Left renal cortex interstitium (tissue), 4 donors: ENCODE measurements around the gene TSPAN14. TPM values are rescaled to one million over a fixed set of nuclear protein-coding genes. Genes with fewer than 3 reads are reported as not detected.
"Not testable (repeated sequence)": the region's sequence is repeated elsewhere in the genome, so short reads cannot be mapped to it uniquely, and the experiment has no call there.

Experiments used
- DNase-seq, 4 donors: peaks; one replicate each; pipeline ENCODE4 v3.0.0-alpha.2; 2013; ENCODE audit warnings: low read depth in 4 of 4, low spot score in 2 of 4, missing footprints in 1 of 4
- polyA plus RNA-seq, 4 donors: library from polyadenylated mRNA; unstranded; fragments of 120-200 nt; gene quantifications; one replicate each; pipeline ENCODE4 v1.2.1, GENCODE V29; 2013; ENCODE audit not compliant: insufficient read length in 4 of 4

Gene TSPAN14
- polyA plus RNA-seq, 4 donors = 78.7 to 98.0 (median 91.3) TPM

DNA sequence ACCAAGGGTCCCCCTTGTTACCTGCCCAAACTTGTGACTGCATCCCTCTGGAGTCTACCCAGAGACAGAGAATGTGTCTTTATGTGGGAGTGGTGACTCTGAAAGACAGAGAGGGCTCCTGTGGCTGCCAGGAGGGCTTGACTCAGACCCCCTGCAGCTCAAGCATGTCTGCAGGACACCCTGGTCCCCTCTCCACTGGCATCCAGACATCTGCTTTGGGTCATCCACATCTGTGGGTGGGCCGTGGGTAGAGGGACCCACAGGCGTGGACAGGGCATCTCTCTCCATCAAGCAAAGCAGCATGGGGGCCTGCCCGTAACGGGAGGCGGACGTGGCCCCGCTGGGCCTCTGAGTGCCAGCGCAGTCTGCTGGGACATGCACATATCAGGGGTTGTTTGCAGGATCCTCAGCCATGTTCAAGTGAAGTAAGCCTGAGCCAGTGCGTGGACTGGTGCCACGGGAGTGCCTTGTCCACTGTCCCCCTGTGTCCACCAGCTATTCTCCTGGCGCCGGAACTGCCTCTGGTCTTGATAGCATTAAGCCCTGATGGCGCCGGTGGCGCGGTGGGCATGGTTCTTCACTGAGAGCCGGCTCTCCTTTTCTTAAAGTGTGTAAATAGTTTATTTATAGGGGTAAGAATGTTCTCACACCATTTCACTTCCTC lies 64.2 kb downstream of the TSPAN14 start:
- DNase-seq = no peak

DNA sequence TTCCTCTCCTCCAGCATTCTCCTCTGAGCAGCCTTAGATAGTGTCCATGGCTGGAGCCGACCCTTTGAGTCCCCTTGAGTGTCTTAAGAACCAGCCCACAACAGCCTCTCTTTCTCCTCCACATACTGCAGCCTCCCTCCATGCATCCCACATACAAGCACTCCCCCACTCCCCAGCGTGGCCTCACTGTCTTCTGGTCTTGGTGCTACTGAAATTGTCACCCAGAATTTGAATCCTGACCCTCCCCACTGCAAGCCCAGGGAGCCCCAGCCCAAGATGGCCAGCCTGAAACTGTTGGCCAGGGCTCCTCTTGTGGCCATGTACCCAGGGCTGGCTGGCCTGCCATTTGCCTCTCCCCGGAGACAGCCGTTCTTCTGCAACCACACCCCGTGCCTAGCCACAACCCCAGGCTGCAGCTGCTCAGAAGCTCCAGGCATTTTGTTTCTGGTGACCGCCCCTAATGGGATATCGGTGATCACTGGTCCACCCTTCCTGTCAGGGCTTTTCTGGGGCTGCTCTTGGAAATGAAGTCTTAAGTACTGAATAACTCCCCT lies 64.8 kb downstream of the TSPAN14 start:
- no peak for DNase-seq

- DNase-seq = no peak
Measured at GRCh38 chr10:80519936-80520650, 66.0 kb downstream of the TSPAN14 start.

GRCh38 chr10:80520661-80521470 lies 66.8 kb downstream of the TSPAN14 start:
- DNase-seq = no peak

- DNase-seq = no peak
Measured at GRCh38 chr10:80522756-80523363, 68.8 kb downstream of the TSPAN14 start.

- DNase-seq = no peak
Measured at GRCh38 chr10:80523773-80524172, 69.7 kb downstream of the TSPAN14 start.

DNA sequence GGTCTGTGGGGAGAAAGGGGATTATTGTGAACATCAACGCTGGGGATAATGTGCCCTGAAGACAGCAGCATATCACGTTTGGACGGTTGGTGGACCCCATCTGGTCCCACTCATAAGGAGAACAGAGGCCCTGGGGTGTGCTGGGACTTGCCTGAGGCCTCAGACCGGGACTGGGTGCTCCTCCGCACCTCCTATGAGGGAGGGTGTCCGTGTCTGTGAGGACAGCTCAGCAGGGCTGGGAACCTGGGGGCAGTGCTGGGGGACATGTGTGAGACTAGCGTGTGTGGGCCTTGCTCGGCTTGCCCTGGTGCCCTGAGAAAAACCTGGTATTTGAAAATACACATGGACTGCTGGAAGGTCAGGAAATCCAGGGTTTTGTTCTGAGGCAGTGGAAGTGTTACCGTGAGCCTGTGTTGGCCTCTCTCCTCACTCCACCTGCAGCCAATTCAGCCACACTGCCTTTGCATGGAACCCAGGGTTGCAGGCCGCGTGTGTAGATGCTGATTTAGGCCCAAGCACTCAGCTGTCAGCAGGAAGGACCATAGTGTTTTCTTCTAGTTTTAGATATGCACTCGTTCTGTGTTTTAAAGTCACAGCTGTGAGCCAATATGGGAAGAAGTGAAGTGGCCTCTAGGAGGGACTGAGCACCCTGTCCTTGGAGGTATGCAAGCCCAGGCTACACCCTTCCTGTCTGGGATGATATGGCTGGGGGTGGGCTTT lies 70.2 kb downstream of the TSPAN14 start:
- DNase-seq = no peak

DNA sequence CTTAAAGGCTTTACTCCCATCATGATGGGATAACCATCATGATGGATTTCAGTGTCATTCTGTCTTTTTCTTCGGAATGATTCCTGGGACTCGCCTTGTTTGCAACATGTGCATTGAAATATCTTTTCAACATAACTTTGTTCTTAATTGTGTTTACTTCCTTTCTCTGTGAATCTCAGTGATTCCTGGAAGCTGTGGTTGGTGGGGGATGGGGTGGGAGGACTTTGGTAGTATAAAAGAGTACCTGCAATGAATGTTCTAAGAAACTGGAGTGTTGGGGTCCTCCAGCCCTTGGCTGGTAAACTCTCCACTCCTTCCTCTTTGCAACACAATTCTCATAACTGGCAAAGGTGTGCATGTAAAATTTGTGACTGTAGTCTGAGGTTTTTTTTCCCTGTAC lies 72.1 kb downstream of the TSPAN14 start:
- no peak for DNase-seq

DNA sequence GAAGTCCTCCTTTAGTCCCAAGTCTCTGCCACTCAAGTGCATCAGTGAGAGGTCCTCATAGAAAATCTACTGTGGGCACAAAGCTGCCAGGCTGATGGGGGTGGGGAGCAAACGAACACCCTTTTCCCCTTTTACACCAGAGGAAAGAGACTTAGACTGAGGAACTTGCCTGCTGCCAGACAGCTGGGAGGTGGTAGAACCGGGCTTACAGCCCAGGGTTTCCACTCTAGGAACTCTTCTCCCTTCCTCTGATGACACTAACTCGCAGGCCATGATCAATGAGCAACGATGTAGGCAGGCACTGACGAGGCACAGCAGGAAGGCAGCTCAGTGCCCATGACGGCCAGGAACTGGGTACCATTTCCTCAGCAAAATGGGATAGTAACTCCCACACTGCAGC lies 72.6 kb downstream of the TSPAN14 start:
- DNase-seq = no peak

GRCh38 chr10:80528185-80528700 lies 74.1 kb downstream of the TSPAN14 start:
- DNase-seq = no peak

- DNase-seq = no peak
Measured at GRCh38 chr10:80528901-80529300, 74.8 kb downstream of the TSPAN14 start.

- DNase-seq = no peak
Measured at GRCh38 chr10:80529604-80530003, 75.5 kb downstream of the TSPAN14 start.

DNA sequence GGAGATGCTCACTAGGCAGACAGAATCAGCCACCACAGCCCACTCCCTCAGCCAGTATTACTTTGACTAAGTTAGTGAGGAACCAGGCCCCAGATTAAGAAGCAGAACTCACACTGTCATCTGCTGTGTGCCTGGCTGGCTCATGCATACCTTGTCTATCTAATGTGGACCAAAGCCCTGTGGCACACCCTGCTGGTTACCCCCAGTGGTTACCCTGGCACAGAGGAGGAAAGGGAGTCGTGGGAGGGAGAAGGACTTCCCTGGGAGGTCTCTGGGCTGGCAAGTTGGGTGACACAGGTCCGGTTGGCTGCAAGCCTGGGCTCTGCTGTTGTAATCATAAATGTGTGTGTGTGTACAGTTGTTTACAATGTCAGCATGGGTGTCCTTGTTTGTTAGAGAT lies 76.1 kb downstream of the TSPAN14 start:
- no peak for DNase-seq

DNA sequence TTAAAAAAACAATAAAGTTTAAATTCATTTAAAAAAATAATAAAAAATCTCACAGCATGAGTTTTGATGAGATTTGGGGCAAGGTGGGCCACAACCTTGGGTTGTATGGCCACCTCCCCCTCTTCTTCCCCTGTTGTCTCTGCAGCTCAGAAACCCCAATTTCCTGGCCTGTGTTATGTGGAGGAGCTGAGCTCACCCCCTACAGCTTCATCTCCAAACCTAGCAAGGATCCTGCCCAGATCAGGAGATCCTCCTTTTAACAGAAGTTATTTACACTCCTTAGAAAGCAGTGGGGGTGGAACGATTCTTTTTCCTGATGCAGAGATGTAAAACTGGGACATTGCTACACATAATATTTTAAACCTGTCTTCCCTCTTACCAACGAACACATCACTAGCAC lies 76.7 kb downstream of the TSPAN14 start:
- DNase-seq = no peak

GRCh38 chr10:80532571-80532970 lies 78.5 kb downstream of the TSPAN14 start:
- no peak for DNase-seq

GRCh38 chr10:80534059-80534458 lies 79.9 kb downstream of the TSPAN14 start:
- not testable (repeated sequence) for DNase-seq

DNA sequence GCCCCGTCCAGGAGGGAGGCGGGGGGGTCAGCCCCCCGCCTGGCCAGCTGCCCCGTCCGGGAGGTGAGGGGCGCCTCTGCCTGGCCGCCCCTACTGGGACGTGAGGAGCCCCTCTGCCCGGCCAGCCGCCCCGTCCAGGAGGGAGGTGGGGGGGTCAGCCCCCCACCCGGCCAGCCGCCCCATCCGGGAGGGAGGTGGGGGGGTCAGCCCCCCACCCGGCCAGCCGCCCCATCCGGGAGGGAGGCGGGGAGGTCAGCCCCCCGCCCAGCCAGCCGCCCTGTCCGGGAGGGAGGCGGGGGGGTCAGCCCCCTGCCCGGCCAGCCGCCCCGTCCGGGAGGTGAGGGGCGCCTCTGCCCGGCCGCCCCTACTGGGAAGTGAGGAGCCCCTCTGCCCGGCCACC lies 80.5 kb downstream of the TSPAN14 start:
- DNase-seq = not testable (repeated sequence)

GRCh38 chr10:80535671-80536360 lies 81.7 kb downstream of the TSPAN14 start:
- DNase-seq = no peak

DNA sequence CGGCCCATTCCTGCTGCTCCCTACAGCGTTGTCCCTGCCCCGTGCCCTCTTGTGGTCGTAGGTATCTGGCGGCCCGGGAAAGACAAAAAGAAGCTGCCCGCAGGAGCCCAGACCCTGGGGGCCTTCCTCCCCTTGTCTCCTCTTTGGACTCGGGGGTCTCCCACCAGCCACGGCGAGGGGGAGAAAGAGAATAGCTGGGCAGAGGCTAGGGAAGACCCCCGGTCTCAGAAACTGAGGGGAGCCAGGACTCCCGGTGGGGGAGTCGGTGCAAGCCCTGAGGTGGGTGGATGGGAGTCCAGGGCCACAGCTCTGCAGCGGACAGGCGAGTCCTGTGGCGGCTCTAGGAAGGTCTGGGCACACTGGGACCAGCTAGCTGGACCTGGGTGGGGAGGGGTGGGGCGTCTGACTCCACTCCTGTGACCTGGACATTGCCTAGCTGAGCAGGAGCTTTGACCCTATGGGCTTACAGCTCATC lies 82.3 kb downstream of the TSPAN14 start:
- DNase-seq = no peak
